Measurements from ENCODE around the gene TMEM184B. TPM values are rescaled to one million over a fixed set of nuclear protein-coding genes. Genes with fewer than 3 reads are reported as not detected.

Gene TMEM184B
- total RNA-seq, 4 donors from 2014 or later, result 27.9 to 67.4 (median 40.7) TPM

GRCh38 chr22:38257181-38257580 lies 15.6 kb downstream of the TMEM184B start:
- H3K4me3 ChIP-seq (ENCODE audit: low read depth, poor library complexity, severe bottlenecking), result no peak overlapping the region
- intact Hi-C loops (cut with DNase I; ENCODE audit: low total_unique reads), result no loop called here
- DNase-seq (ENCODE audit: low spot score in 2 of 2), result no peak
- TF ChIP-seq POLR2A (IDR thresholded peaks at IDR 0.05) (no peak), CTCF (IDR thresholded peaks at IDR 0.05) (no peak)
- WGBS, 2 donors, result 38 to 54% methylated on average over 14 of the region's 14 CpGs

- 93 to 98% methylated on average over 2 of the region's 2 CpGs for WGBS, 2 donors
- intact Hi-C loops (cut with DNase I; ENCODE audit: low total_unique reads), result no loop called here
- TF ChIP-seq POLR2A (IDR thresholded peaks at IDR 0.05) (no peak), CTCF (IDR thresholded peaks at IDR 0.05) (no peak)
- H3K4me3 ChIP-seq (ENCODE audit: low read depth, poor library complexity, severe bottlenecking), result no peak overlapping the region
- no peak for DNase-seq (ENCODE audit: low spot score in 2 of 2)
These were observed 17.1 kb downstream of the TMEM184B start for GRCh38 chr22:38255697-38256096.

GRCh38 chr22:38251341-38251692 lies 21.5 kb downstream of the TMEM184B start:
- no peak overlapping the region for H3K4me3 ChIP-seq (ENCODE audit: low read depth, poor library complexity, severe bottlenecking)
- 77 to 82% methylated on average over 7 of the region's 7 CpGs for WGBS, 2 donors
- no peak for DNase-seq (ENCODE audit: low spot score in 2 of 2)
- intact Hi-C loops (cut with DNase I; ENCODE audit: low total_unique reads), result no loop called here
- TF ChIP-seq POLR2A (IDR thresholded peaks at IDR 0.05) (no peak), CTCF (IDR thresholded peaks at IDR 0.05) (no peak)

- intact Hi-C loops (cut with DNase I; ENCODE audit: low total_unique reads), result no loop called here
- no peak for TF ChIP-seq POLR2A (IDR thresholded peaks at IDR 0.05)
- TF ChIP-seq CTCF (IDR thresholded peaks at IDR 0.05), result no peak
- H3K4me3 ChIP-seq (ENCODE audit: low read depth, poor library complexity, severe bottlenecking), result no peak overlapping the region
- 58 to 74% methylated on average over 13 of the region's 13 CpGs for WGBS, 2 donors
- DNase-seq (ENCODE audit: low spot score in 2 of 2), result no peak
These were observed 22.0 kb downstream of the TMEM184B start for GRCh38 chr22:38250643-38251340.

GRCh38 chr22:38249803-38250642 lies 22.8 kb downstream of the TMEM184B start:
- DNase-seq (ENCODE audit: low spot score in 2 of 2), result no peak
- TF ChIP-seq CTCF (IDR thresholded peaks at IDR 0.05) (no peak), POLR2A (IDR thresholded peaks at IDR 0.05) (no peak)
- intact Hi-C loops (cut with DNase I; ENCODE audit: low total_unique reads), result no loop called here
- 89 to 92% methylated on average over 25 of the region's 25 CpGs for WGBS, 2 donors
- H3K4me3 ChIP-seq (ENCODE audit: low read depth, poor library complexity, severe bottlenecking), result no peak overlapping the region
